ENCODE results near the gene PDXP. TPM values are rescaled to one million over a fixed set of nuclear protein-coding genes. Genes with fewer than 3 reads are reported as not detected.

The PDXP gene
- total RNA-seq, 1 donor from 2014 or later = 22.4 TPM

- FAIRE-seq (no peak), DNase-seq (ENCODE audit: low read depth) (peak; percentile 96)
- Mint-ChIP-seq H3K9me3 (ENCODE audit: unreplicated experiment) (no peaks in the 10 kb centered on the region), H3K4me3 (ENCODE audit: unreplicated experiment) (peak within 1 kb of the TSS; percentile 85), H3K36me3 (ENCODE audit: low read depth, unreplicated experiment) (no peaks in the 10 kb centered on the region), H3K27me3 (ENCODE audit: low read depth, unreplicated experiment) (no peaks in the 10 kb centered on the region), H3K4me1 (ENCODE audit: low read depth, unreplicated experiment) (peaks cover 10% of the 10 kb centered on the region), H3K27ac (ENCODE audit: unreplicated experiment) (peak within 1 kb of the TSS; percentile 79)
- TF ChIP-seq CTCF (IDR thresholded peaks at IDR 0.05; ENCODE audit: insufficient read depth, low read depth, low read length) (no peak), EZH2 (IDR thresholded peaks at IDR 0.05; ENCODE audit: insufficient read depth, low read length) (no peak)
- H3K36me3 ChIP-seq (ENCODE audit: insufficient read depth, low read length) = peaks cover 17% of the 10 kb centered on the region
- H3K79me2 ChIP-seq (ENCODE audit: insufficient read depth, low read length) = peaks cover 28% of the 10 kb centered on the region
- no peaks in the 10 kb centered on the region for H3K27me3 ChIP-seq (ENCODE audit: insufficient read depth, low read length)
- peak within 1 kb of the TSS; percentile 90 for H3K9ac ChIP-seq (ENCODE audit: low read length)
- H3K4me2 ChIP-seq (ENCODE audit: low read length) = peak within 1 kb of the TSS; percentile 93
- H2AFZ ChIP-seq (ENCODE audit: low read depth, low read length) = peak within 1 kb of the TSS; percentile 30
- H3K4me1 ChIP-seq (ENCODE audit: insufficient read depth, low read length) = peaks cover 19% of the 10 kb centered on the region
- H3K27ac ChIP-seq (ENCODE audit: low read depth, low read length) = peak within 1 kb of the TSS; percentile 79
- no peaks in the 10 kb centered on the region for H3K9me3 ChIP-seq (ENCODE audit: insufficient read depth, low read depth, low read length)
- peaks cover 42% of the 10 kb centered on the region for H4K20me1 ChIP-seq (ENCODE audit: insufficient read depth, low read length)
- peak within 1 kb of the TSS; percentile 97 for H3K4me3 ChIP-seq (ENCODE audit: insufficient read depth, low read depth, low read length)
These were observed 16.7 kb downstream of the PDXP start, which contains the start of gene LGALS1 for GRCh38 chr22:37674951-37675929. Gene LGALS1 (plus strand): TSS chr22:37675636. CDS start chr22:37675703, 67 bp downstream.

- Histone ChIP-seq H3K27me3 (ENCODE audit: insufficient read depth, low read length) (no peaks in the 10 kb centered on the region), H3K9me3 (ENCODE audit: insufficient read depth, low read depth, low read length) (no peaks in the 10 kb centered on the region), H3K9ac (ENCODE audit: low read length) (peak overlapping the region; percentile 90), H2AFZ (ENCODE audit: low read depth, low read length) (no peak overlapping the region), H3K4me2 (ENCODE audit: low read length) (peak overlapping the region; percentile 93), H3K36me3 (ENCODE audit: insufficient read depth, low read length) (peaks cover 17% of the 10 kb centered on the region), H3K79me2 (ENCODE audit: insufficient read depth, low read length) (peaks cover 28% of the 10 kb centered on the region), H4K20me1 (ENCODE audit: insufficient read depth, low read length) (peaks cover 51% of the 10 kb centered on the region), H3K4me3 (ENCODE audit: insufficient read depth, low read depth, low read length) (peak overlapping the region; percentile 97), H3K4me1 (ENCODE audit: insufficient read depth, low read length) (peaks cover 23% of the 10 kb centered on the region), H3K27ac (ENCODE audit: low read depth, low read length) (peak overlapping the region; percentile 79)
- no peak for FAIRE-seq
- H3K4me3 Mint-ChIP-seq (ENCODE audit: unreplicated experiment) = peak overlapping the region; percentile 85
- no peak for TF ChIP-seq CTCF (IDR thresholded peaks at IDR 0.05; ENCODE audit: insufficient read depth, low read depth, low read length)
- TF ChIP-seq EZH2 (IDR thresholded peaks at IDR 0.05; ENCODE audit: insufficient read depth, low read length) = no peak
- peaks cover 2% of the 10 kb centered on the region for H3K36me3 Mint-ChIP-seq (ENCODE audit: low read depth, unreplicated experiment)
- H3K27me3 Mint-ChIP-seq (ENCODE audit: low read depth, unreplicated experiment) = no peaks in the 10 kb centered on the region
- H3K4me1 Mint-ChIP-seq (ENCODE audit: low read depth, unreplicated experiment) = peaks cover 12% of the 10 kb centered on the region
- no peak for DNase-seq (ENCODE audit: low read depth)
- H3K9me3 Mint-ChIP-seq (ENCODE audit: unreplicated experiment) = no peaks in the 10 kb centered on the region
- peak overlapping the region; percentile 79 for H3K27ac Mint-ChIP-seq (ENCODE audit: unreplicated experiment)
These were observed 17.6 kb downstream of the PDXP start for GRCh38 chr22:37675930-37676735.
